HPDE6-E6E7 (cell line): ENCODE results near the gene AK3.
"Not testable (repeated sequence)": the region's sequence is repeated elsewhere in the genome, so short reads cannot be mapped to it uniquely, and the experiment has no call there.

Experiments
- DNase-seq: peaks from one replicate; pipeline ENCODE4 v3.0.0; 2011; ENCODE audit warnings: missing footprints; ENCODE audit errors: extremely low spot score

The AK3 gene

DNA sequence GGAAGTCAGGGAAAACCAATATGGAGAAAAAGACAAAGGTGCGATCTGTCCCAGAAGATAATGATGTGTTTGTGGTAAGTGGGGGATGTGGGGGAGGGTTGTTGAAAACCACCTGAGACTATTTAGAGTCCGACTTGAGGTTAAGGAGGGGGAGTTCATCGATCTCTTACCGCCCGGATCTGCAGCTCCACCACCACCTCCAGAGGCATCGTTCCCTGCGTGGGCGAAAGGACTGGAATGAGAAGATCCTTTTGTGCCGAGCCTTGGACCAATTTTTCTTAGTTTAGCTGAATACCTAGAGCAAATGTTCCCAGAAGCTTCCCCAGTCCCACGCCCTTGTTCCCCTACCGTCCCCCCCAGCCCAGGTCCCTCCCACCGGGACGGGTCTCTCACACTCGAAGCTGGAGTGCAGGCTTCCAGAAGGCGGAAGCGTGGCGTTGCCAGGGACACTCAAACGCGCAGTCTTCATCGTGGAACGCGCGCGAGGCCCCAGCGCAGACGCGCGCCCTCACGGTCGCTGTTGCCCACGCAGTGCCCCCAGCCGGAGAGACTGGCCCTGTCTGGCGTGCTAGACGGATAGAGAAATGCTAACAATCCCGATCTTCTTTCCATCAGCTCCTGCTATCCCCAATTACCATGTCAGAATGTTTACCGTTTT, 74.8 kb downstream of the AK3 start, which contains the start of gene SPATA6L:
SPATA6L (minus strand) TSS at position 439 of the 658 bp plus-strand sequence; CDS start at position 209, 230 bp downstream.
- no peak for DNase-seq

DNA sequence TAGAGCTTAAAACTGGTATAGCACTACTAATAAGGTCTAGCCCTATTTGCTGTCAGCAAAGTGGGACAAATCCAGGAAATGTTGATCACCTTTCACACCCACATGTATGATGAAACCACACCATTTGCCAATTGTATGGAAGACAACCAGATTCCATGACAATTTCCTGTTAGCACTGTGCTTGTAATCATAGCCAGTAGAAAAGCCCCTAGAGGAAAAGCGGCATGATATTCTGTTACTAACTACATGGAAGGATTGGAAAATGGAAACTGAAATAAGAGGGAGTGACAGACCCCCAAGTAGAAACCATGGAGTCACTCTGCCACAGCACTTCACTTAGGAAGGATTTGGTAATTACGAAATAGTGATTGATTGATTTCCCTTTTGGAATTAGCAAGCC, 75.6 kb downstream of the AK3 start:
- no peak for DNase-seq

GRCh38 chr9:4663956-4664355, 77.0 kb downstream of the AK3 start:
- DNase-seq: no peak

GRCh38 chr9:4662989-4663792, 77.8 kb downstream of the AK3 start:
- DNase-seq: no peak

GRCh38 chr9:4662108-4662988, 78.7 kb downstream of the AK3 start, which contains the start of gene PLPP6:
TSS of gene PLPP6 (plus strand) at chr9:4662294. CDS start at chr9:4662376, 82 bp downstream.
- peak; percentile 91 for DNase-seq

GRCh38 chr9:4661611-4662010, 79.4 kb downstream of the AK3 start:
- no peak for DNase-seq

GRCh38 chr9:4661165-4661564, 79.8 kb downstream of the AK3 start:
- no peak for DNase-seq

DNA sequence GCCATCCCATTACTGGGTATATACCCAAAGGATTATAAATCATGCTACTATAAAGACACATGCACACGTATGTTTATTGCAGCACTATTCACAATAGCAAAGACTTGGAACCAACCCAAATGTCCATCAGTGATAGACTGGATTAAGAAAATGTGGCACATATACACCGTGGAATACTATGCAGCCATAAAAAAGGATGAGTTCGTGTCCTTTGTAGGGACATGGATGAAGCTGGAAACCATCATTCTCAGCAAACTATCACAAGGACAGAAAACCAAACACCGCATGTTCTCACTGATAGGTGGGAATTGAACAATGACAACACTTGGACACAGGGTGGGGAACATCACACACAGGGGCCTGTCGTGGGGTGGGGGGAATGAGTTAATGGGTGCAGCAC, 80.3 kb downstream of the AK3 start:
- DNase-seq: not testable (repeated sequence)
